Erythroblast (primary cell): Measurements from ENCODE around the gene SNU13.
"Not testable (repeated sequence)": the region's sequence is repeated elsewhere in the genome, so short reads cannot be mapped to it uniquely, and the experiment has no call there.

Experiments used
- GATA1 ChIP-seq: IDR thresholded peaks from 2 replicates; pipeline ENCODE4 v1.6.1; 2011; ENCODE audit warnings: low read depth, mild to moderate bottlenecking, control low read depth, low read length, moderate library complexity
- POLR2A ChIP-seq: IDR thresholded peaks from 2 replicates; pipeline ENCODE4 v1.6.1; 2011; ENCODE audit warnings: mild to moderate bottlenecking, low read length

DNA sequence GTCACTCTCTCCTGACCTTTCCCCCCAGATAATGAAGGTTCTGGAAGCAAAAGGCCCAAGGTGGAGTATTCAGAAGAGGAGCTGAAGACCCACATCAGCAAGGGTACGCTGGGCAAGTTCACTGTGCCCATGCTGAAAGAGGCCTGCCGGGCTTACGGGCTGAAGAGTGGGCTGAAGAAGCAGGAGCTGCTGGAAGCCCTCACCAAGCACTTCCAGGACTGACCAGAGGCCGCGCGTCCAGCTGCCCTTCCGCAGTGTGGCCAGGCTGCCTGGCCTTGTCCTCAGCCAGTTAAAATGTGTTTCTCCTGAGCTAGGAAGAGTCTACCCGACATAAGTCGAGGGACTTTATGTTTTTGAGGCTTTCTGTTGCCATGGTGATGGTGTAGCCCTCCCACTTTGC lies 25.1 kb downstream of the SNU13 start:
- not testable (repeated sequence) for TF ChIP-seq POLR2A, GATA1
